NT2/D1 (cell line): ENCODE measurements around the gene KIF16B.

Source experiments
- SUZ12 ChIP-seq: IDR thresholded peaks from 2 replicates; pipeline ENCODE4 v1.6.1; 2011; ENCODE audit not compliant: insufficient read length, insufficient read depth; ENCODE audit errors: extremely low read depth
- YY1 ChIP-seq: IDR thresholded peaks from 2 replicates; pipeline ENCODE4 v1.6.1; 2011; ENCODE audit not compliant: insufficient read length, insufficient read depth
- ZNF274 ChIP-seq: IDR thresholded peaks from 2 replicates; pipeline ENCODE4 v1.6.1; 2011; ENCODE audit warnings: mild to moderate bottlenecking, low read depth, low read length

- TF ChIP-seq YY1 = no peak
- no peak for TF ChIP-seq SUZ12
- TF ChIP-seq ZNF274 = no peak
Observed at GRCh38 chr20:16469395-16469905, 103.8 kb downstream of the KIF16B start.
